PC-9 (cell line): Measurements from ENCODE around the gene INHBB. TPM values are rescaled to one million over a fixed set of nuclear protein-coding genes. Genes with fewer than 3 reads are reported as not detected.

Source experiments
- BruUV-seq: library from RNA; stranded (reverse); fragments of 400-500 nt; replicated peaks from 2 replicates; lab custom pipeline; 2021; lab: Mats Ljungman, UMichigan
- CTCF ChIA-PET: fragments of 300-600 bp; sonication (Branson Sonifier 250); formaldehyde crosslinking; loops from one replicate; lab custom pipeline; 2022; ENCODE audit warnings: antibody characterized with exemption; lab: Charles Lee
- POLR2A ChIA-PET: fragments of 300-600 bp; sonication (Branson Sonifier 250); formaldehyde crosslinking; loops from one replicate; lab custom pipeline; 2022; ENCODE audit warnings: antibody characterized with exemption; ENCODE audit not compliant: unreplicated experiment; lab: Charles Lee
- DNase-seq, 2 experiments: peaks; one replicate each; pipeline versions ENCODE4 v3.0.0 to v3.0.0-alpha.2; 2015 to 2022; ENCODE audit warnings: mixed read lengths in 1 of 2
- H2AFZ ChIP-seq: fragments of 200-600 bp; sonication (generic); 2 replicates; pipeline ENCODE4 v1.8.1; 2017; ENCODE audit warnings: antibody characterized with exemption
- H3F3A ChIP-seq: fragments of 200-600 bp; sonication (generic); 2 replicates; pipeline ENCODE4 v1.8.1; 2017; ENCODE audit warnings: antibody characterized with exemption, mild to moderate bottlenecking, low read depth; ENCODE audit not compliant: insufficient read depth
- H3K27ac ChIP-seq: fragments of 200-600 bp; sonication (generic); 2 replicates; pipeline ENCODE4 v1.6.1; 2016; ENCODE audit warnings: mixed run types
- H3K27me3 ChIP-seq: fragments of 200-600 bp; sonication (generic); 2 replicates; pipeline ENCODE4 v1.6.1; 2016; ENCODE audit warnings: low read depth, mixed run types; ENCODE audit not compliant: insufficient read depth
- H3K36me3 ChIP-seq: fragments of 200-600 bp; sonication (generic); 2 replicates; pipeline ENCODE4 v1.6.1; 2016; ENCODE audit warnings: low read depth, mixed run types
- H3K4me1 ChIP-seq: fragments of 200-600 bp; sonication (generic); replicated peaks from 2 replicates; pipeline ENCODE4 v1.6.1; 2016; ENCODE audit warnings: mixed run types; ENCODE audit not compliant: insufficient read depth
- H3K4me2 ChIP-seq: fragments of 200-600 bp; sonication (generic); 2 replicates; pipeline ENCODE4 v1.6.1; 2017; ENCODE audit warnings: mixed run types
- H3K4me3 ChIP-seq: fragments of 200-600 bp; sonication (generic); 2 replicates; pipeline ENCODE4 v1.6.1; 2016; ENCODE audit warnings: mixed run types
- H3K79me2 ChIP-seq: fragments of 200-600 bp; sonication (generic); 2 replicates; pipeline ENCODE4 v1.6.1; 2017; ENCODE audit warnings: low read depth, mixed run types
- H3K9me2 ChIP-seq: fragments of 200-600 bp; sonication (generic); 2 replicates; pipeline ENCODE4 v1.8.1; 2017; ENCODE audit warnings: mild to moderate bottlenecking; ENCODE audit not compliant: insufficient read depth
- H3K9me3 ChIP-seq: fragments of 200-600 bp; sonication (generic); 2 replicates; pipeline ENCODE4 v1.8.1; 2016; ENCODE audit warnings: low read depth; ENCODE audit not compliant: insufficient read depth
- H4K20me1 ChIP-seq: fragments of 200-600 bp; sonication (generic); 2 replicates; pipeline ENCODE4 v1.8.1; 2017; ENCODE audit not compliant: insufficient read depth
- EZH2 ChIP-seq: fragments of 200-600 bp; sonication (generic); IDR thresholded peaks from 2 replicates; pipeline ENCODE4 v1.8.0; 2017; ENCODE audit warnings: antibody characterized with exemption, low read depth
- intact Hi-C: fragments of 100-400 bp; cut with micrococcal nuclease; formaldehyde crosslinking; loops from one replicate; pipeline ENCODE4 v1.10.0; 2022; ENCODE audit not compliant: unreplicated experiment
- total RNA-seq: library from RNA; stranded (reverse); gene quantifications from 2 replicates; pipeline ENCODE4 v1.2.3, GENCODE V29; 2021
- TF ChIP-seq, protein P1 (sequence below): fragments of 200-600 bp; sonication (generic); conservative IDR thresholded peaks from 2 replicates; pipeline ENCODE4 v1.6.1; 2017; ENCODE audit warnings: mixed run types, antibody characterized with exemption, mild to moderate bottlenecking, moderate library complexity

Gene INHBB
- total RNA-seq, 1 experiment from 2014 or later, result 57.5 TPM

DNA sequence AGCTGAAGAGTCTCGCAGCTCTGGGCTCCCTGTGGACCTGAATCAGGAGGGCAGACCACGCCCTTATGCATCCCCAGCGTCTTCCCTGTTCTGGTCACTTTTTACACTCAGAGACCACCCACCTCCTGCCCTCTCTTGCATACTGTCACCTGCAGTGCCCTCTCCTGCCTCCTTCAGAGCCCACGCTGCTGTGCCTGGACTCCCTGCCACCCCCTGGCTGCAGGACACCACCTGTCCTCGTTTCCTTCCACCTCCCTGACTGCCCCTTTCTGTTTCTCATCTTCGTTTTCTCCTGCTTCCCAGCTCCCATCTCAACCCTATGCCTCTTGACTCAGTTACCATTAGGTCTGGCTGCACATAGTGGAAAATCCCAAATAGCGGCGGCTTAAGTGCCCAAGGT is 9.2 kb upstream of the INHBB start:
- no TSS peak for BruUV-seq
- H3K9me2 ChIP-seq, result no peaks in the 10 kb centered on the region
- H3F3A ChIP-seq, result no peaks in the 10 kb centered on the region
- no peak for TF ChIP-seq EZH2
- H3K79me2 ChIP-seq, result no peaks in the 10 kb centered on the region
- H2AFZ ChIP-seq, result no peak overlapping the region
- no peak for DNase-seq
- H4K20me1 ChIP-seq, result no peaks in the 10 kb centered on the region
- peaks cover 37% of the 10 kb centered on the region for H3K27me3 ChIP-seq
- H3K4me2 ChIP-seq, result no peak overlapping the region
- H3K36me3 ChIP-seq, result no peaks in the 10 kb centered on the region
- intact Hi-C loops, result no loop called here
- H3K4me1 ChIP-seq, result no peaks in the 10 kb centered on the region
- no peak overlapping the region for H3K4me3 ChIP-seq
- no peaks in the 10 kb centered on the region for H3K9me3 ChIP-seq
- H3K27ac ChIP-seq, result no peak overlapping the region
- ChIA-PET POLR2A (no interaction called here), CTCF (no interaction called here)

DNA sequence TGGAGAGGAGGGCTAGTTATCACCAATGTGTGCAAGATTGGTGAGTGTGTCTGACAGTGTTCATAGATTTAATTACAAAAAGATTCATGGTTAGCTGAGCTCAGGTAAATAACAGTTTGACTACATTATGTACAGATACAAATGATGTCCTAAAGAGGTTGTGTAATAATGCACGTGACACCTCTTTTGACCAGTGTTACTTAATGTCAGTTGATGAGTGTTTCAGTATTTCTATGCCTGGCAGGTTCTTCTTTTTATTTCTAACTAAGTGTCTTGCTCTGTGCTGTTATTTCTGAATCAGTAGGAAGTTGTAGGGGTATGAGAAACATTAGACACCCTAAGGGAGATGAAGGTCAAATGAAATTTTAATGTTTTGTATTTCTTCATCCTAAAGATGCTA is 7.9 kb upstream of the INHBB start:
- ChIA-PET CTCF (no interaction called here), POLR2A (no interaction called here)

DNA sequence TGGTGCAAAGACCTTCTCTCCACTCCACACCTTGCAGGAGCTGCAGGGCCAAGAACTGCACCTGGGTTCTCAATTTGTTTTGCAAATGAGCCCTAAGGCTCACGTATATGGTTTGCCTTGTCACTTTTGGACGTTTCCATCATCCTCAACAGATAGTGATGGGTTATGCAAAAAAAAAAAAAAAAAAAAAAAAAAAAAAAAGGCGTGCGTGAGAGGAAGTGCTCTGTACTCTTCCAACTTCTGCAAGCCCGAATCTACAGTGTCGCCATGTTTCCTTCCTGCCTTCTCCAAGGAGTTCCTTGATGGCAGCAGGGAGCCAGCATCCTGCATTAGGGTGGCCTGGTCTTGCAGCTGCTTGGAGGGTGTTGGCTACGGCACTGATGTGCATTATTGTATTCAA is 4.0 kb upstream of the INHBB start:
- Histone ChIP-seq H3K4me3 (no peak overlapping the region), H3K79me2 (peaks cover 9% of the 10 kb centered on the region), H4K20me1 (no peaks in the 10 kb centered on the region), H3K9me2 (no peaks in the 10 kb centered on the region), H3K4me1 (peaks cover 11% of the 10 kb centered on the region), H2AFZ (no peak overlapping the region), H3K4me2 (no peak overlapping the region), H3F3A (peaks cover 4% of the 10 kb centered on the region; the same call in 1 of the 2 replicates), H3K36me3 (no peaks in the 10 kb centered on the region), H3K27ac (no peak overlapping the region), H3K27me3 (0 out of 2 replicates have a peak, but pooled peaks cover 7% of the 10 kb centered on the region), H3K9me3 (no peaks in the 10 kb centered on the region)
- CTCF ChIA-PET, result no interaction called here
- TF ChIP-seq EZH2, result no peak
- TF ChIP-seq, protein P1, sequence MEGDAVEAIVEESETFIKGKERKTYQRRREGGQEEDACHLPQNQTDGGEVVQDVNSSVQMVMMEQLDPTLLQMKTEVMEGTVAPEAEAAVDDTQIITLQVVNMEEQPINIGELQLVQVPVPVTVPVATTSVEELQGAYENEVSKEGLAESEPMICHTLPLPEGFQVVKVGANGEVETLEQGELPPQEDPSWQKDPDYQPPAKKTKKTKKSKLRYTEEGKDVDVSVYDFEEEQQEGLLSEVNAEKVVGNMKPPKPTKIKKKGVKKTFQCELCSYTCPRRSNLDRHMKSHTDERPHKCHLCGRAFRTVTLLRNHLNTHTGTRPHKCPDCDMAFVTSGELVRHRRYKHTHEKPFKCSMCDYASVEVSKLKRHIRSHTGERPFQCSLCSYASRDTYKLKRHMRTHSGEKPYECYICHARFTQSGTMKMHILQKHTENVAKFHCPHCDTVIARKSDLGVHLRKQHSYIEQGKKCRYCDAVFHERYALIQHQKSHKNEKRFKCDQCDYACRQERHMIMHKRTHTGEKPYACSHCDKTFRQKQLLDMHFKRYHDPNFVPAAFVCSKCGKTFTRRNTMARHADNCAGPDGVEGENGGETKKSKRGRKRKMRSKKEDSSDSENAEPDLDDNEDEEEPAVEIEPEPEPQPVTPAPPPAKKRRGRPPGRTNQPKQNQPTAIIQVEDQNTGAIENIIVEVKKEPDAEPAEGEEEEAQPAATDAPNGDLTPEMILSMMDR, result no peak
- no peak for DNase-seq
- POLR2A ChIA-PET, result no interaction called here
- no TSS peak for BruUV-seq
- intact Hi-C loops, result loop anchor here (5.0 kb wide), 1 partner anchor 735 kb away; no protein-coding TSS in a partner anchor

More for the DNA sequence above, 7.9 kb upstream of the INHBB start:
- H3K27ac ChIP-seq, result no peak overlapping the region
- H2AFZ ChIP-seq, result no peak overlapping the region
- H3K4me1 ChIP-seq, result peaks cover 2% of the 10 kb centered on the region; the same call in 1 of the 2 replicates
- no peaks in the 10 kb centered on the region for H4K20me1 ChIP-seq
- H3K36me3 ChIP-seq, result no peaks in the 10 kb centered on the region
- intact Hi-C loops, result no loop called here
- BruUV-seq, result no TSS peak
- no peaks in the 10 kb centered on the region for H3K79me2 ChIP-seq
- peaks cover 24% of the 10 kb centered on the region for H3K27me3 ChIP-seq
- no peak for TF ChIP-seq EZH2
- TF ChIP-seq, protein P1, result no peak
- no peaks in the 10 kb centered on the region for H3K9me2 ChIP-seq
- no peaks in the 10 kb centered on the region for H3F3A ChIP-seq
- DNase-seq, result no peak
- H3K4me2 ChIP-seq, result no peak overlapping the region
- no peaks in the 10 kb centered on the region for H3K9me3 ChIP-seq
- H3K4me3 ChIP-seq, result no peak overlapping the region

DNA sequence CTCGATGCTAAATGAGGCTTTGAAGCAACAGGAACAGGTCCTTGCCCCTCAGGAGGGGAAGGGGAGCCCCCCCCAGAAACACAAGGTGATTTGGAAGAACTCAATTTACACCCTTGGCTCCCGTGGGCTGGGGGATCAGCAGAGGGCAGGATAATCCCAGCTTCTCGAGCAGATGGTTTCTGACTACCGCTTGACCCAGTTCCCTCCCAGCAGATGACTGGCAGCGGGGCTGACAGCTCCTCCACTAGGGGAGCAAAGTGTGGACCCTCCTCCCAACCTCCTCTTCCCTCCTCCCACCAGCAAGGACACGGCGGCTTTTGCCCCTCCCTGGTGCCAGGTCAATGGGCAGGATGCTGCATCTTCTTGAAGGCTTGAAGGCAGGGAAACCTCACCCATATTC is 3.5 kb upstream of the INHBB start:
- Histone ChIP-seq H3K27ac (no peak overlapping the region), H3K9me2 (no peaks in the 10 kb centered on the region), H3K4me2 (no peak overlapping the region), H3K27me3 (0 out of 2 replicates have a peak, but pooled peaks cover 7% of the 10 kb centered on the region), H3K9me3 (no peaks in the 10 kb centered on the region), H3K4me3 (no peak overlapping the region), H3K79me2 (peaks cover 13% of the 10 kb centered on the region), H3K4me1 (peaks cover 11% of the 10 kb centered on the region), H4K20me1 (0 out of 2 replicates have a peak, but pooled peaks cover under 1% of the 10 kb centered on the region), H3F3A (peaks cover 9% of the 10 kb centered on the region; the same call in 1 of the 2 replicates), H3K36me3 (no peaks in the 10 kb centered on the region), H2AFZ (no peak overlapping the region)
- POLR2A ChIA-PET, result no interaction called here
- DNase-seq, result no peak
- no TSS peak for BruUV-seq
- TF ChIP-seq, protein P1, result no peak
- TF ChIP-seq EZH2, result no peak
- intact Hi-C loops, result loop anchor here (5.0 kb wide), 1 partner anchor 735 kb away; no protein-coding TSS in a partner anchor
- CTCF ChIA-PET, result interaction anchor here (1.3 to 1.5 kb wide), 2 partner anchors 166 to 211 kb away, joined by 3 to 10 read pairs; no protein-coding TSS in a partner anchor
